Measurements from ENCODE around the gene NEK2. TPM values are rescaled to one million over a fixed set of nuclear protein-coding genes. Genes with fewer than 3 reads are reported as not detected.
"Not testable (repeated sequence)": the region's sequence is repeated elsewhere in the genome, so short reads cannot be mapped to it uniquely, and the experiment has no call there.

The NEK2 gene
- total RNA-seq, 4 donors from 2014 or later, result 17.7 TPM; not detected in 3

DNA sequence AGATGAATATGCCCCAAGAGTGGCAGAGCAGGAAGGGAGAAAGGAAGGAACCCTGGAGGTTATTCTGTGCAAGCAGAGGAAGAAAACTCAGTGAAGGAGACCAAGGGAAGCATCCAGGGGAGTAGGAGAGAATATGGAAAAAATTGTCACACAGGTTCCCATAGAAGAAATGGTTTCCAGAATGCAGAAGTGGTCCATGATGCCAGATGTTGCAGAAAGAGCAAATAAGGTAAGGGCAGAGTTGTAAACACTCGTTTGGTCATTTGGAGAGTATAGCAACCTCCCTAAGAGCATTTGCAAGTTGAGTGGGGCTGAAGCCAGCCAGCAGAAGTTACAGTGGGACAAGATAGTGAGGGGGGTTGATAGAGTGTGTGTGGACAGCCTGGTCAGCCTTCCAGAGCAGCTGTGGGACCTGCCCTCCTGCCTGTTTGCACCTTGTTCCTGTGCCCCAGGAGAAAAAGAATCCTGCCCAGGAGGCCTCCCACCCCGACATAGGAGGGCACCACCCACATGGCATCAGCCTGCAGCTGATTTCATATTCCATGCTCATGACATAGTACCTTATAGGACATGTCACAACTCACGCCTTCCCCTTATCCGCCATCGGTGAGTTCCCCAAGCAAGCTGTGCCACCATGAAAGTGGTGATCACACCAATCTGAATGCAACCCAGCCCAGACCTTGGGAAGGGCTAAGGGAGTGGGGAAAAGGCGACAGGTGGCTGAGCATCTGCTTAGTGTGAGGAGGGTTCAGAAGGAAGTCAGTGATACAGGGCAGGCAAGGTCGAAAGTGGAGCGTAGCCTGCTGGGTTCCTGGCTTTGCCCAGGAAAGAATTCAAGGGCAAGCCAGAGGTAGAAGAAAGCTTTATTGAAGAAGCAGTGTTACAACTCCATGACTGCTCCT is 8.2 kb upstream of the NEK2 start:
- DNase-seq, result no peak
- H3K36me3 ChIP-seq, result no peaks in the 10 kb centered on the region
- no peak for TF ChIP-seq POLR2A (IDR thresholded peaks at IDR 0.05)
- TF ChIP-seq, protein P1, sequence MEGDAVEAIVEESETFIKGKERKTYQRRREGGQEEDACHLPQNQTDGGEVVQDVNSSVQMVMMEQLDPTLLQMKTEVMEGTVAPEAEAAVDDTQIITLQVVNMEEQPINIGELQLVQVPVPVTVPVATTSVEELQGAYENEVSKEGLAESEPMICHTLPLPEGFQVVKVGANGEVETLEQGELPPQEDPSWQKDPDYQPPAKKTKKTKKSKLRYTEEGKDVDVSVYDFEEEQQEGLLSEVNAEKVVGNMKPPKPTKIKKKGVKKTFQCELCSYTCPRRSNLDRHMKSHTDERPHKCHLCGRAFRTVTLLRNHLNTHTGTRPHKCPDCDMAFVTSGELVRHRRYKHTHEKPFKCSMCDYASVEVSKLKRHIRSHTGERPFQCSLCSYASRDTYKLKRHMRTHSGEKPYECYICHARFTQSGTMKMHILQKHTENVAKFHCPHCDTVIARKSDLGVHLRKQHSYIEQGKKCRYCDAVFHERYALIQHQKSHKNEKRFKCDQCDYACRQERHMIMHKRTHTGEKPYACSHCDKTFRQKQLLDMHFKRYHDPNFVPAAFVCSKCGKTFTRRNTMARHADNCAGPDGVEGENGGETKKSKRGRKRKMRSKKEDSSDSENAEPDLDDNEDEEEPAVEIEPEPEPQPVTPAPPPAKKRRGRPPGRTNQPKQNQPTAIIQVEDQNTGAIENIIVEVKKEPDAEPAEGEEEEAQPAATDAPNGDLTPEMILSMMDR (IDR thresholded peaks at IDR 0.05), result no peak
- H3K4me1 ChIP-seq, result no peaks in the 10 kb centered on the region
- no peak overlapping the region for H3K27ac ChIP-seq
- H3K4me3 ChIP-seq, result no peak overlapping the region
- no peaks in the 10 kb centered on the region for H3K9me3 ChIP-seq
- intact Hi-C loops (cut with DNase I; ENCODE audit: low total_unique reads), result no loop called here
- H3K27me3 ChIP-seq, result no peaks in the 10 kb centered on the region

DNA sequence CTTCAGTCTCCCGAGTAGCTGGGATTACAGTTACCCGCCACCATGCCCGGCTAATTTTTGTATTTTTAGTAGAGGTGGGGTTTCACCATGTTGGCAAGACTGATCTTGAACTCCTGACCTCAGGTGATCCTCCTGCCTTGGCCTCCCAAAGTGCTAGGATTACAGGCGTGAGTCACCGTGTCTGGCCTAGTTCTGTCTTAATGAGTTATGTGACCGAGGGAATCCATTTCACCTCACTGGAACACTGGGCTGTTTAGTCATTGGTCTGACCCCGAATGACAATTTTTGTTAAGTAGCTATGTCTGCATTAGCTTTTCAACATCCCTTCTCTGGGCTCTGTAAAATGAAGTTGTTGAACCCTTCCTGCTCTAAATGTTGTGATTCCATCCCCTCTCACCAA is 6.8 kb upstream of the NEK2 start:
- H3K4me3 ChIP-seq; intact Hi-C loops (cut with DNase I; ENCODE audit: low total_unique reads); H3K27ac ChIP-seq; H3K36me3 ChIP-seq; H3K9me3 ChIP-seq; DNase-seq; H3K4me1 ChIP-seq; H3K27me3 ChIP-seq: not testable (repeated sequence)

DNA sequence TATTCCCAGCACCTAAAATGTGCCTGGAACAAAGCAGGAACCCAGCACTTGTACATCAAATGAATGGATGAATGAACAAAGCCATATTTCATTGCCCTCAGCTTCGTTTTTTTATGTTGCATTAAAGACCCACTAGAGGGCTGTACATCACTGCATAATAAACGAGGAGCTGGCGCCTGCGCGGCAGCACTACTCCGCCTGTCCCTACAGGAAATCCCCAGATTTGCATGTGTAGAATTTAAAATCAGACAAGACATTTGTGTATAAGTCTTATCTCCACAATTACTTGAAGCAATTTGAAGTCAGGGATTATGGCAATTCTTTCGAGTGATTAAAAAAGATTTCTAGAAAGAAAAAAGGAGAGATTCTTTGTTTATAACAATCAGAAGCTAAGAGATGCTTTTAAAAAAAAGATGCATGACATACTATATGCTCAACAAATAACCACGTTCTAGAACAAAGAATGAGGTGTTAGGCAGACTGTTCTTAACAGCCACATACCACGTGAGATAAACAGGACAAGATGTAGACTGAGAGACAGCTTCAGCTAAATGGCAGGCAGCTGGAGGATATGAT is 5.4 kb upstream of the NEK2 start:
- TF ChIP-seq, protein P1 (IDR thresholded peaks at IDR 0.05), result peak; percentile 53 to 76 (median 68)
- TF ChIP-seq POLR2A (IDR thresholded peaks at IDR 0.05), result no peak
- intact Hi-C loops (cut with DNase I; ENCODE audit: low total_unique reads), result no loop called here
- H3K27ac ChIP-seq, result no peak overlapping the region
- H3K27me3 ChIP-seq, result no peaks in the 10 kb centered on the region
- H3K9me3 ChIP-seq, result no peaks in the 10 kb centered on the region
- no peaks in the 10 kb centered on the region for H3K36me3 ChIP-seq
- no peak overlapping the region for H3K4me3 ChIP-seq
- DNase-seq, result peak; percentile 55 to 58
- H3K4me1 ChIP-seq, result no peaks in the 10 kb centered on the region

DNA sequence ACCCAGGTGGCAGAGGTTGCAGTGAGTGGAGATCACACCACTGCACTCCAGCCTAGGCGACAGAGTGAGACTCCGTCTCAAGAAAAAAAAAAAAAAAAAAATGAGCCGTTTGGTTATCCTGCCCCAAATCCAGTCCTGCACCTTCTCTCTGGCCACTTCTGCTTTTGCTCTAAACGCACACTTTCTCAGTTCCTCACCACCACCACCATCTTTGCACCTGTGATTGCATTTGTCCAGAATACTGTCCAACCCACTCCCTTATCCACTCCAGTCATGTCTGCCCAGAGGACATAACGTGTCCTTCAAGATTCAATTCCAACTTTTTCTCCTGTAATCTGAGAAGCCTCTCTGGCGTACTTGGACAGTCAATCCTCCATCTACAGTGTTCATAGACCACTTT is 2.2 kb upstream of the NEK2 start:
- Histone ChIP-seq H3K4me3 (no peak overlapping the region), H3K27ac (no peak overlapping the region), H3K27me3 (no peaks in the 10 kb centered on the region), H3K4me1 (no peaks in the 10 kb centered on the region), H3K36me3 (no peaks in the 10 kb centered on the region), H3K9me3 (no peaks in the 10 kb centered on the region)
- intact Hi-C loops (cut with DNase I; ENCODE audit: low total_unique reads), result no loop called here
- TF ChIP-seq POLR2A (IDR thresholded peaks at IDR 0.05), result no peak
- TF ChIP-seq, protein P1 (IDR thresholded peaks at IDR 0.05), result no peak
- no peak for DNase-seq

DNA sequence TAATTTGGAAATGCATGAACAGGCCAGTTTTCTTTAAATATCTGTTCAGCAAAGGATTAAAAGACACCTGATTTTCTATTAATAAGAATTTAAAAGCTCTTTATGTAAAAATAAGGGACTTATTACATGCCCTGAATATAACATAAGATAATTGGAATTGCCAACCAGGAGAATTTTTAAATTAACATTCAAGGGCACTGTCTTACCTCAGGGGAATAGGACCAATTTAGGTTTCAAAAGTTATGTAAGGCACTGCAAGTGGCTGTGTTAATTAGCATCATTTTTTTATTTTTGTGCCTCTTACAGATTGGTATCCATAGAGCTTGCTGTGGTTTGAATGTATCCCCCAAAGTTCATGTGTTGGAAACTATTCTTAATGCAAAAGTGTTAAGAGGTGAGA is 1.3 kb upstream of the NEK2 start:
- H3K27me3 ChIP-seq, result no peaks in the 10 kb centered on the region
- intact Hi-C loops (cut with DNase I; ENCODE audit: low total_unique reads), result no loop called here
- H3K4me3 ChIP-seq, result no peak overlapping the region
- H3K36me3 ChIP-seq, result no peaks in the 10 kb centered on the region
- H3K9me3 ChIP-seq, result no peaks in the 10 kb centered on the region
- H3K4me1 ChIP-seq, result no peaks in the 10 kb centered on the region
- DNase-seq, result no peak
- no peak for TF ChIP-seq POLR2A (IDR thresholded peaks at IDR 0.05)
- TF ChIP-seq, protein P1 (IDR thresholded peaks at IDR 0.05), result no peak
- no peak overlapping the region for H3K27ac ChIP-seq

Data from uterus (tissue), 4 donors.